HPDE6-E6E7 (cell line): ENCODE measurements around the gene GPHB5.
A peak's percentile ranks its signal among the peaks of the same experiment; 100 is the strongest.
"Not testable (repeated sequence)": the region's sequence is repeated elsewhere in the genome, so short reads cannot be mapped to it uniquely, and the experiment has no call there.

ENCODE experiments used
- DNase-seq: peaks from one replicate; pipeline ENCODE4 v3.0.0; 2011; ENCODE audit warnings: missing footprints; ENCODE audit errors: extremely low spot score

Gene GPHB5

GRCh38 chr14:63295231-63295685, 23.5 kb downstream of the GPHB5 start:
- DNase-seq: no peak

GRCh38 chr14:63292805-63293204, 25.9 kb downstream of the GPHB5 start:
- DNase-seq: no peak

GRCh38 chr14:63290741-63291430, 27.8 kb downstream of the GPHB5 start:
- no peak for DNase-seq

- DNase-seq: no peak
These were observed 29.9 kb downstream of the GPHB5 start for GRCh38 chr14:63288853-63289252.

GRCh38 chr14:63287666-63288483, 30.9 kb downstream of the GPHB5 start:
- no peak for DNase-seq

- no peak for DNase-seq
These were observed 32.7 kb downstream of the GPHB5 start for GRCh38 chr14:63286071-63286470.

GRCh38 chr14:63283884-63284248, 34.9 kb downstream of the GPHB5 start:
- DNase-seq: no peak

- DNase-seq: no peak
These were observed 35.5 kb downstream of the GPHB5 start for GRCh38 chr14:63282997-63283883.

GRCh38 chr14:63279933-63280332, 38.8 kb downstream of the GPHB5 start:
- DNase-seq: not testable (repeated sequence)

GRCh38 chr14:63277591-63278183, 41.0 kb downstream of the GPHB5 start:
- no peak for DNase-seq

- DNase-seq: peak; percentile 46
These were observed 42.0 kb downstream of the GPHB5 start for GRCh38 chr14:63276492-63277342.

- DNase-seq: no peak
These were observed 42.7 kb downstream of the GPHB5 start for GRCh38 chr14:63276016-63276415.

GRCh38 chr14:63275611-63276010, 43.1 kb downstream of the GPHB5 start:
- DNase-seq: no peak

- no peak for DNase-seq
These were observed 44.7 kb downstream of the GPHB5 start for GRCh38 chr14:63273717-63274655.

- DNase-seq: no peak
These were observed 45.6 kb downstream of the GPHB5 start for GRCh38 chr14:63273129-63273528.

GRCh38 chr14:63269561-63270225, 49.0 kb downstream of the GPHB5 start:
- DNase-seq: no peak

GRCh38 chr14:63268771-63269170, 50.0 kb downstream of the GPHB5 start:
- no peak for DNase-seq

- no peak for DNase-seq
These were observed 51.6 kb downstream of the GPHB5 start for GRCh38 chr14:63267171-63267570.

GRCh38 chr14:63266106-63266505, 52.6 kb downstream of the GPHB5 start:
- DNase-seq: no peak
